Measurements from ENCODE around the gene AHNAK. TPM values are rescaled to one million over a fixed set of nuclear protein-coding genes. Genes with fewer than 3 reads are reported as not detected.
A peak's percentile ranks its signal among the peaks of the same experiment; 100 is the strongest.

Gene AHNAK
- total RNA-seq, 1 experiment from 2014 or later = 345 TPM

DNA sequence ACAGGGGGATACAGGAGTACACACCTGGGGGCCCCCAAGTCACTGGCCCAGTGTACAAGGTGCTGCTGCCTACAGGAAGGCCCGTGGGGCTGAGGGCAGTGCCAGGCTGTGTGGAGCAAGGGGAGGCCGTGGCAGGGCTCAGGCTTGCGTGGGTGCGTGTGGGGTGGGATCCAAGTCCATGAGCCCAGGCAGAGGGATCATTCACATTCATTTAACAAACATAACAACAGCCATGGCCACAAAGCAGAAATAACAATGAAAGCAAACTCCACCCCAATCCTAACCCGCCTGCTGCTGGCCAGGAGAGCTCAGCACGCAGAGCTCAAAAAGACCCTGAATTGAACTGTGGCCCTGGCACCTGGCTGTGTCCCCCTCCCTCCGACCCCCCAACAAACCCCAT is 144.8 kb downstream of the AHNAK start:
- H3K4me1 ChIP-seq (replicated peaks) = peaks cover 11% of the 10 kb centered on the region; the same call in 1 of the 2 replicates
- H3K27ac ChIP-seq = no peak overlapping the region
- no peaks in the 10 kb centered on the region for H3K9me3 ChIP-seq (replicated peaks)
- no peak for DNase-seq (ENCODE audit: low read depth in 1 of 2, low spot score in 2 of 2)
- H3K27me3 ChIP-seq (replicated peaks) = no peaks in the 10 kb centered on the region
- no peaks in the 10 kb centered on the region for H3K36me3 ChIP-seq
- H3K4me3 ChIP-seq = no peak overlapping the region

DNA sequence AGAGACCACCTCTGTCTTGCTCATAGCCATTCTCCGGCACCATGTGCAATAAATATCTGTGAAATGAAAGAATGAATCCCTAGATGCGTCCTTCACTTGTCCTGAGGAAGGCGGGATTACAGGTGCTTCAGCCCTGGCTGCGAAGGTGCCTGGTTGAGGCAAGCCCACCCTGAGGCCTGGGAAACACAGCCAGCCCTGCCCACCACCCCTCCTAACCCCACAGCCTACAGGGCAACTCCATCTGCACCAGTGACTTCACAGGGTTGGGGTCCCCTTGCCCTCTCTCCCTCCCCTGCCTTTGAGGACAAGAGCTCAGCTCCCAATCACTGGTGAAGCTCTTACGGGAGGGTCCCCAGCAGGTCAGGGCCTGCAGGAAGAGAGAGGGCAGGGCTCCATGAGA is 145.2 kb downstream of the AHNAK start:
- no peak overlapping the region for H3K27ac ChIP-seq
- no peaks in the 10 kb centered on the region for H3K27me3 ChIP-seq (replicated peaks)
- DNase-seq (ENCODE audit: low read depth in 1 of 2, low spot score in 2 of 2) = no peak
- H3K4me1 ChIP-seq (replicated peaks) = peaks cover 11% of the 10 kb centered on the region; the same call in 1 of the 2 replicates
- H3K4me3 ChIP-seq = no peak overlapping the region
- H3K36me3 ChIP-seq = no peaks in the 10 kb centered on the region
- H3K9me3 ChIP-seq (replicated peaks) = no peaks in the 10 kb centered on the region

DNA sequence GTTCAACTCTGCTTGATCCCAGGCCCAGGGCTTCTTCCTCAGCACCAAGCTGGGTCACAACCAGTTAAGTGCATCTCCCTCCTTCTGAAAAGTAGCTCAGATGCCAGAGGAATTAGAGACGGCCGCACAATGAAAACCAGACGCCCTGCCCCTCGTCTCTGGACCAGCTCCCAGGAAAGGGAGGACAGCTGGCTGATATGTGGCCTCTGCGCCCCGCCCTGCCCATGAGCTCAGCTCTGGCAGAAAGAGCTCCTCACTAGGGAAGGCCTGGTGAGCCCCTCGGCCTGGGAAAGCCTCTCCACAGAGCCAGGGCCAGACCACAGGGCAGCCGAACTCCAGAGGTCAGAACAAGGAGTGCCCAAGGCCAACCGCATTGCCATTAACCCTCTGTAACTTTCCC is 145.8 kb downstream of the AHNAK start:
- Histone ChIP-seq H3K9me3 (replicated peaks) (no peaks in the 10 kb centered on the region), H3K4me3 (no peak overlapping the region), H3K4me1 (replicated peaks) (peaks cover 11% of the 10 kb centered on the region; the same call in 1 of the 2 replicates), H3K36me3 (no peaks in the 10 kb centered on the region), H3K27ac (no peak overlapping the region), H3K27me3 (replicated peaks) (no peaks in the 10 kb centered on the region)
- DNase-seq (ENCODE audit: low read depth in 1 of 2, low spot score in 2 of 2) = no peak

DNA sequence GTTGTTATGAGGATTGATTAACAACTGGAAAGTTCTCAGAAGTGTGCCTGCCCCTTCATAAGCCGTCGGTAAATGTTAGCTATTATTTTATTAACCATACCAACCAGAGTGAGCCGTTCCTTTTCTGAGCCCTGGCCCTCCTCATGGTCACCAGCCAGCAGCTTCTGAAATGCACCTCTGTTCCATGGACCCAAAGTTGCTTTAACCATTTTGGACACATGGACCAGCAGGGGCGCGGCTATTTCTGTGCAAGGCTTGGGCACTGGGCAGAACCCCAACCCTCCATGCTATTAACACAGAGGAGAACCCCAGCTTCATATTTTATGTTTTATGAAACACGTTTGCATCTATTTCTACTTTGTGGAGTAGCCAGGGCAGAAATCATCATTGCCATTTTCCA is 146.3 kb downstream of the AHNAK start:
- no peak overlapping the region for H3K27ac ChIP-seq
- DNase-seq (ENCODE audit: low read depth in 1 of 2, low spot score in 2 of 2) = no peak
- H3K4me3 ChIP-seq = no peak overlapping the region
- no peaks in the 10 kb centered on the region for H3K9me3 ChIP-seq (replicated peaks)
- no peaks in the 10 kb centered on the region for H3K36me3 ChIP-seq
- no peaks in the 10 kb centered on the region for H3K27me3 ChIP-seq (replicated peaks)
- peaks cover 13% of the 10 kb centered on the region for H3K4me1 ChIP-seq (replicated peaks)

DNA sequence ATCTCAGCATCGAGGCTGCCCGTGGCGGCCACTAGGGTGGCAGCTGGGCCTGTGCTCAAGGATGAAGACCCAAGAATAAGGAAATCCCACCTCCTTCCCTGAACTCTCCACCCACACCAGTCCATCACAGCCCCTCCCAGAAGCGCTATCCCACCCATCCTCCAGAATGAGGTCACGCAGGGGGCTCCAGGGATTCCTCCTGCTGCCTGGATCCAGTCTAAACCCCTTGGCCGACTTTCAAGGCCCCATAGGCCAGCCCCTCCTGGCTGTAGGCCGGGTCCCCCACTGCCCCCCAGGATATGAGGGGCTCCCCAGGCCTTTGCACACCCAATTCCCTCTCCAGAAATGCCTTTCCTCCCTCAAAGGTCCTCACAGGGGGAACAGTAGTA is 146.7 kb downstream of the AHNAK start:
- Histone ChIP-seq H3K27ac (no peak overlapping the region), H3K9me3 (replicated peaks) (no peaks in the 10 kb centered on the region), H3K4me3 (no peak overlapping the region), H3K4me1 (replicated peaks) (peaks cover 16% of the 10 kb centered on the region), H3K27me3 (replicated peaks) (no peaks in the 10 kb centered on the region), H3K36me3 (no peaks in the 10 kb centered on the region)
- DNase-seq (ENCODE audit: low read depth in 1 of 2, low spot score in 2 of 2) = no peak

DNA sequence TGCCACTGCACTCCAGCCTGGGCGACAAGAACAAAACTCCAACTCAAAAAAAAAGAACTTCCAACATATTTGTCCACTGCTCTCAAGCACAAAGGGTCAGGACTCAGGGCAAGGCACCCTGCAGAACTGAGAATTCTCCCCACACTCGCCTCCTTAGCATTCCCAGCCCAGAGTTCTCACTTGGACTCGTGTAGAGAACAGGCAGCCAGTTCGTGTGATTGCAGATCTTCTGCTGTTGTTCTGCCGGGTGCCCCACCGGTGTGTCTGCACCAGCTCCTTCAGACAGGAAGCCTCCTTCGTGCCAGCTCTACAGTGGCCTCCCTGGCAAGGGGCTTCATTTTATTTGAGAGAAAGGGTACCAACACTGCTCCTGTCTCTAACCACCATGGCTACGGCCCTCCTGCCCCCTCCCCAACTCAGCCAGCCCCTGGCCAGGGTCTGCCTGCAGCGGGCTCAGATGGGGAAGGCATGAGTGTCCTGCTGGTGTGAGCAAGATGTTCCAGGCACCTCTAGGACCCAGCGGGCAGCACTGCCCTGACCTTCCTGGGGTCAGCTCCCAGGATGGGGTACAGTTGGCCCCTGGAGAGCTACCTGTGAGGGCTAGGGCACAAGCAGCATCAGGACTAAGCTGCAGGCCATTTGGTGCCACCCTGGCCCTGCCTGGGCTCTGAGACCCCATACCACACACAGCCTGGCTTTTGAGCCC is 147.3 kb downstream of the AHNAK start:
- Histone ChIP-seq H3K27ac (no peak overlapping the region), H3K4me1 (replicated peaks) (peaks cover 16% of the 10 kb centered on the region), H3K9me3 (replicated peaks) (no peaks in the 10 kb centered on the region), H3K27me3 (replicated peaks) (no peaks in the 10 kb centered on the region), H3K36me3 (no peaks in the 10 kb centered on the region), H3K4me3 (no peak overlapping the region)
- DNase-seq (ENCODE audit: low read depth in 1 of 2, low spot score in 2 of 2) = no peak

DNA sequence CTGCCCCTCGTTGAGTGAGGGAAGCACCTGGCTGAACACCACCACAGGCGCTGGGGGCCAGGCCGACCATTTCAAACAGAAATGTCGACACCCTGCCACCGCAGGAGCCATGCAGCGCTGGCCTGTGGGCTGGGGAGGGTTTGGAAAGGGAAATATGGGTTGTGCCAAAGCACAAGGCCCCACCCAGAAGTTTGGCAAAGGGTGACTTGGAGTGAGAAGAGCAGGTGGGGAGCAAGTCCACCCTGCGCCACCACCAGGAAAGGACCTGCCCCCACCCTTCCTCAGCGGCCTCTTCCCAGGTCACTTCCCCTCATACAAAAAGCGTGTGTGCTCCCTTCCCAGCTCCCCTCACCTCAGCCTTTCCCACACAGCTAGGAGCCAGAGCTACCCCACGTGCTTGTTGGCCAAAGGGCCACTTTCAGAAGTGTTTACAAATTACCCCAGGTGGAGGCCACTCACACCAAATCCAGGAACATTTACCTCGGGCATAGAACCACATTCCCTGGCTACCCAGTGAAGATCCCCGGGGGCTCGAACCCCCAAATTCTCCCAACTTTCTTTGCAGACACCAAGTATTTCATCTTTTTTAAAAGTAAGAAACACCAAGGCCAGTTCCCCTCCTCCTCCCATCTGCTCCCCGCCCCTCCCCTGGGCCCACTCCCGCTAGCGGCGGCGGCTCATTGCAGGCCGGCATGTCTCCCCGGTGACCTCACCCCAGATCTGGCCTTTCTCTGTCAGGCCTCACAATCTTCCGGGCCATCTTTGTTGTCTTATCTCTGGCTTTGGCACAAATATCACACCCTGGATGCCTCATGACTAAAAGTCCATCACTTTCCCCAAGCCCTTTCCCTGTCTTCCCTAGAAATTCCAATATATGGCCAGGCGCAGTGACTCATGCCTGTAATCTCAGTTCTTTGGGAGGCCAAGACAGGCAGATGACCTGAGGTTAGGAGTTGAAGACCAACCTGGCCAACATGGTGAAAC is 148.3 kb downstream of the AHNAK start:
- Histone ChIP-seq H3K4me1 (replicated peaks) (peaks cover 16% of the 10 kb centered on the region), H3K36me3 (no peaks in the 10 kb centered on the region), H3K27me3 (replicated peaks) (no peaks in the 10 kb centered on the region), H3K4me3 (no peak overlapping the region), H3K9me3 (replicated peaks) (no peaks in the 10 kb centered on the region), H3K27ac (no peak overlapping the region)
- no peak for DNase-seq (ENCODE audit: low read depth in 1 of 2, low spot score in 2 of 2)

DNA sequence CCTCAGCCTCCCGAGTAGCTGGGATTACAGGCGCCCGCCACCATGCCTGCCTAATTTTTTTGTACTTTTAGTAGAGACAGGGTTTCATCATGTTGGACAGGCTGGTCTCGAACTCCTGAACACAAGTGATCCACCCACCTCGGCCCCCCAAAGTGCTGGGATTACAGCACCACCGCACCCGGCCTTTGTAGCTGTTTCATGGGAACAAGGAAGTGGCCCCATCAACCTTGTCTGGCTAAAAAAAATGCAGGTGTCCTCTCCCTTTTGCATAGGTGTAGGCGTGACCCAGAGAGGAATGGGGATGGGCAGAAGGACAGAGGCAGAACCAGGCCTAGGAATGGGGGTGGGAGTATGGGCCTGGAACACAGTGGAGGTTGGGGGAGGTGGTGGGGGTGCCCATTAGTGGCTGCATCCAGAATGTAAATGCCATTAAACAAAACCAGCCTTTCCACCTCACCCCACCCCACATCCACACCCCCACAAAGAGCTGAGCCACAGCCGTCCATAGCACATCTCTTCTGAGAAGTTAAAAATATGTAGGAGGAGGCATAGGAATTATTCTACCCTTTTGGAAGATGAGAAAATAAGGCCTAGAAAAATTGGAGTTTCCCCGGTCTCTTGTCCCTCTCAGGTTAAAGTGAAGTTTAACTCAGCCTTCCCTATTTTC is 150.6 kb downstream of the AHNAK start:
- H3K4me3 ChIP-seq = no peak overlapping the region
- 0 out of 2 replicates have a peak, but pooled peaks cover 3% of the 10 kb centered on the region for H3K27me3 ChIP-seq (replicated peaks)
- DNase-seq (ENCODE audit: low read depth in 1 of 2, low spot score in 2 of 2) = no peak
- no peak overlapping the region for H3K27ac ChIP-seq
- no peaks in the 10 kb centered on the region for H3K9me3 ChIP-seq (replicated peaks)
- no peaks in the 10 kb centered on the region for H3K36me3 ChIP-seq
- peaks cover 15% of the 10 kb centered on the region for H3K4me1 ChIP-seq (replicated peaks)

DNA sequence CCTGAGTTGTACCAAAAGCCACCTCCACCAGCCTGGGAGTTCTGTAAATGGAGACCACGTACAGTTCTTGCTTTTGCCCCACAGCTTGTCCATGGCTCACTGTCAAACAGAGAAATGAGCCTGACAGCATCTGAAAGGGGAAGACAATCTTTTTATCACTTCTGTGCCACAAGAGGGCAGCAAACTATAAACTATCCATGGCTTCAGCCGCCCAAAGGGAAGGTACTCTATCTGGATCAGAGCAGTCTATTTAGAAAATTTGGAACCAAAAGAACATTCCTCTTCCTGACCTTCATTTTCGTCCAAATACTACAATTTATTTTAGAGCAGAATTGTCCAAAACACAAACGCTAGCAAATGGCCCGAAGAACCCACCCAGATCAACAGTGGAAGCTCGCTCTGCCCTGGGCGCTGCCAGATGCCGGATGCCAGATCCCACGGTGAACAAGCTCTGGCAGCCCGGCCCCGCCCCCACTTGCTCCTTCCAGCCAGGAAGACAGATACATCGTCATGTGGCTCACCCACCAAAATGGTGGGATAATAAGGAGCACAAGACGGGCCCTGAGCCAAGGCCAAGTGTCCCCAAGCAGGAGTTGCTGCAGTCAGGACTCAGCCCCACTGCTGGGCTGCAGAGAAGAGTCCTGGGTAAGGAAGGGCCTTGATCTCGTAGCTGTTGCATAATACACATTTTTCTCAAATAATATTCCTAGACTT is 151.6 kb downstream of the AHNAK start:
- Histone ChIP-seq H3K36me3 (no peaks in the 10 kb centered on the region), H3K4me1 (replicated peaks) (peaks cover 9% of the 10 kb centered on the region), H3K27ac (no peak overlapping the region), H3K4me3 (peak overlapping the region; percentile 31), H3K9me3 (replicated peaks) (no peaks in the 10 kb centered on the region), H3K27me3 (replicated peaks) (0 out of 2 replicates have a peak, but pooled peaks cover 3% of the 10 kb centered on the region)
- peak; percentile 94 for DNase-seq (ENCODE audit: low read depth in 1 of 2, low spot score in 2 of 2)

DNA sequence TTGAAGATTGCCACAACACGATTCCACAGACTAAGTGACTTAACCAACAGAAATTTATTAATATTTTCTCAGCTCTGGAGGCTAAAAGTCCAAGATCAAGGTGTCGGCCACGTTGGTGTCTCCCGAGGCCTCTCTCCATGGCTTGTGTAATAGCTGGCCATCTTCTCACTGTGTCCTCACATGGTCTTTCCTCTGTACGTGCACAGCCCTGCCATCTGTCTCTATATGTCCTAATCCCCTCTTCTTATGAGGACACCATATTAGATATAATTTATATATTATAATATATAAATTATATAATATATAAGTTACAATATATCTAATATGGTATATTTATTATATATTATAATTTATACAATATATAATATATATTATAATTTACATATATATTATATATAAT is 152.9 kb downstream of the AHNAK start:
- peaks cover 7% of the 10 kb centered on the region for H3K4me1 ChIP-seq (replicated peaks)
- no peak overlapping the region for H3K4me3 ChIP-seq
- no peak overlapping the region for H3K27ac ChIP-seq
- no peaks in the 10 kb centered on the region for H3K36me3 ChIP-seq
- H3K9me3 ChIP-seq (replicated peaks) = no peaks in the 10 kb centered on the region
- no peak for DNase-seq (ENCODE audit: low read depth in 1 of 2, low spot score in 2 of 2)
- 0 out of 2 replicates have a peak, but pooled peaks cover 3% of the 10 kb centered on the region for H3K27me3 ChIP-seq (replicated peaks)

DNA sequence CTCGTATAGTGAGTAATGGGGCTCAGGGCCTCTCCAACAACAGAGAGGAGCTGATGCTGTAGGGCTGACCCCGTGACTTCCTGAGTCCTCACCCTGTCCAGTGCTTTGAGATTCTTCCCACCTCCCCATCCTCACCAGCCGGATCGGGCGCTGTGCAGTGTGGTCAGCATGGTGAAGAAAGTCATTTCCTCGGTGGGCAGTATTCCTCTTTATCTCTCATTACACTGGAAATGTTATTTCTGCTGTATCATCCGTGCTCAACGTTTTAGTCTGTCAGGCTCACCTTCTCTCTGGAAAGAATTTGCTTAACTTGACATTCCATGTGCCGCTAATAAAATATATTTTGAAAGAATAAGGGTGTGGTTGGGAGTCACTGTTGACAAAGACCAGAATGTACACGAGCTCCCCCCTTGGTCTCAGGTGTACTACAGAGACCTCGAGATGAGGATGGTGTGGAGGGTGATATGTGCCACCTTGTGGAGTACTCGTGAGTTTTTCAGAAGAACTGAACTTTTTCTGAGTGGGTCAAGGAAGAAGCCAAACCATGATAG is 153.5 kb downstream of the AHNAK start:
- no peak overlapping the region for H3K27ac ChIP-seq
- no peaks in the 10 kb centered on the region for H3K36me3 ChIP-seq
- peaks cover 5% of the 10 kb centered on the region for H3K4me1 ChIP-seq (replicated peaks)
- DNase-seq (ENCODE audit: low read depth in 1 of 2, low spot score in 2 of 2) = no peak
- no peaks in the 10 kb centered on the region for H3K9me3 ChIP-seq (replicated peaks)
- H3K4me3 ChIP-seq = no peak overlapping the region
- peaks cover 3% of the 10 kb centered on the region; the same call in 1 of the 2 replicates for H3K27me3 ChIP-seq (replicated peaks)

DNA sequence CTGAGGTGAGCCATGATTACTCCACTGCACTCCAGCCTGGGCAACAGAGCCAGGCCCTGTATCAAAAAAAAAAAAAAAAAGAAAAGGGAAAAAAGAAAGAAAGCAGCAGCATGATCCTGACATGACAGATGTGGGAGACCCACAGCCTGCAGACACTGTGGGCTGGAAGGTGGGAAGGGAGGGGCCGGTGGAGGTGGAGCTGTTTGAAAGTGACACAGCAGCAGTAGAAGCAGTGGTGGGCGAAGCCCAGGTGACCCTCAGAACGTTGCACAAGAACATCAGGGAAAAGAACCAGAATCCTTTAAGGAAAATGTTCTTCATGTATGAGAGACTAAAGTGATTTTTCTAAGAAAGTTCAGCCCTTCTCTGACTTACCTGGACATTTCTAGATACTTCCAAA is 154.1 kb downstream of the AHNAK start:
- H3K4me3 ChIP-seq = no peak overlapping the region
- DNase-seq (ENCODE audit: low read depth in 1 of 2, low spot score in 2 of 2) = no peak
- peaks cover 5% of the 10 kb centered on the region; the same call in 1 of the 2 replicates for H3K27me3 ChIP-seq (replicated peaks)
- no peaks in the 10 kb centered on the region for H3K36me3 ChIP-seq
- no peaks in the 10 kb centered on the region for H3K9me3 ChIP-seq (replicated peaks)
- peaks cover 5% of the 10 kb centered on the region for H3K4me1 ChIP-seq (replicated peaks)
- H3K27ac ChIP-seq = no peak overlapping the region
